ENCODE data around the gene CXCL3. TPM values are rescaled to one million over a fixed set of nuclear protein-coding genes. Genes with fewer than 3 reads are reported as not detected.

The CXCL3 gene
- total and polyA plus RNA-seq, 10 of the 15 experiments (the other 5 are each of a cell fraction or from before 2014, with no cell fraction given), result not detected

GRCh38 chr4:74083546-74083945, 45.1 kb upstream of the CXCL3 start:
- RAD21 ChIA-PET (ENCODE audit: unreplicated experiment), result no interaction called here
- Histone ChIP-seq H3K27ac (ENCODE audit: control insufficient read depth, insufficient read depth) (no peak overlapping the region), H3K9me3 (replicated peaks; ENCODE audit: control insufficient read depth, insufficient read depth, low read length) (no peaks in the 10 kb centered on the region), H2AFZ (ENCODE audit: control insufficient read depth, low read depth, low read length) (no peak overlapping the region), H3K27me3 (replicated peaks in 1 of 2; ENCODE audit: control insufficient read depth in 2 of 2, insufficient read depth in 2 of 2, low read length in 1 of 2) (no peaks in the 10 kb centered on the region), H3K4me3 (no peak overlapping the region), H3K79me2 (ENCODE audit: control insufficient read depth, insufficient read depth, low read length) (no peaks in the 10 kb centered on the region), H3K4me1 (ENCODE audit: control insufficient read depth, insufficient read depth, low read length) (no peaks in the 10 kb centered on the region), H3K4me2 (ENCODE audit: control insufficient read depth, insufficient read depth) (no peak overlapping the region), H4K20me1 (ENCODE audit: control insufficient read depth, insufficient read depth) (no peaks in the 10 kb centered on the region), H3K36me3 (ENCODE audit: control insufficient read depth in 2 of 2, insufficient read depth in 2 of 2, low read length in 1 of 2) (no peaks in the 10 kb centered on the region), H3K9ac (ENCODE audit: control insufficient read depth, insufficient read depth, low read length) (no peak overlapping the region)
- intact Hi-C loops (cut with micrococcal nuclease; ENCODE audit: unreplicated experiment), result no loop called here
- ATAC-seq (no peak), FAIRE-seq (no peak), DNase-seq (ENCODE audit: low read depth, low spot score) (no peak)
- SMC1A ChIA-PET (ENCODE audit: uncharacterized antibody, unreplicated experiment), result no interaction called here
- CTCF ChIA-PET, result no interaction called here
- POLR2A ChIA-PET, result no interaction called here
- in situ Hi-C loops (cut with MboI), result no loop called here
- WGBS (ENCODE audit: insufficient coverage, insufficient replicate concordance, low lambda C conversion rate, missing lambda C conversion rate), result 0% methylated on average over 2 of the region's 2 CpGs
- BruUV-seq (replicated peaks), result no TSS peak
- no peak for TF ChIP-seq CUX1 (IDR thresholded peaks at IDR 0.05; ENCODE audit: insufficient replicate concordance, low read depth, low read length)
- no peak for TF ChIP-seq EP300 (IDR thresholded peaks at IDR 0.05; ENCODE audit: borderline replicate concordance in 1 of 2, control insufficient read depth in 1 of 2, low read depth in 2 of 2, low read length in 2 of 2)
- TF ChIP-seq ZBTB33 (IDR thresholded peaks at IDR 0.05), result no peak
- TF ChIP-seq ASH2L (IDR thresholded peaks at IDR 0.05; ENCODE audit: borderline replicate concordance, low read depth), result no peak
- TF ChIP-seq RAD51 (IDR thresholded peaks at IDR 0.05), result no peak
- no peak for TF ChIP-seq RELA (IDR thresholded peaks at IDR 0.05; ENCODE audit: borderline replicate concordance, partially characterized antibody)
- no peak for TF ChIP-seq KDM1A (IDR thresholded peaks at IDR 0.05; ENCODE audit: borderline replicate concordance)
- no peak for TF ChIP-seq TAF1 (IDR thresholded peaks at IDR 0.05; ENCODE audit: borderline replicate concordance, low read depth, low read length)
- TF ChIP-seq NR2C2 (IDR thresholded peaks at IDR 0.05; ENCODE audit: borderline replicate concordance, control insufficient read depth, insufficient read length, low read depth), result no peak
- no peak for TF ChIP-seq MYC (IDR thresholded peaks at IDR 0.05; ENCODE audit: insufficient read depth, insufficient read length, insufficient replicate concordance, low read length, severe bottlenecking)
- no peak for TF ChIP-seq TCF12 (IDR thresholded peaks at IDR 0.05; ENCODE audit: low read depth, low read length)
- TF ChIP-seq NFXL1 (IDR thresholded peaks at IDR 0.05; ENCODE audit: borderline replicate concordance), result no peak
- TF ChIP-seq IRF5 (IDR thresholded peaks at IDR 0.05; ENCODE audit: borderline replicate concordance), result no peak
- TF ChIP-seq IRF4 (IDR thresholded peaks at IDR 0.05; ENCODE audit: low read depth, low read length), result no peak
- TF ChIP-seq JUNB (IDR thresholded peaks at IDR 0.05), result no peak
- no peak for TF ChIP-seq KLF5 (IDR thresholded peaks at IDR 0.05; ENCODE audit: partially characterized antibody)
- TF ChIP-seq PAX5 (IDR thresholded peaks at IDR 0.05; ENCODE audit: borderline replicate concordance, low read depth, low read length), result no peak
